Neural cell (in vitro differentiated cells): ENCODE measurements around the gene DIP2C.

Experiments
- CTCF ChIP-seq: fragments of 450-650 bp; IDR thresholded peaks from 2 replicates; pipeline ENCODE4 v1.5.1; 2014; ENCODE audit warnings: antibody characterized with exemption, mild to moderate bottlenecking, moderate library complexity; ENCODE audit not compliant: poor library complexity, severe bottlenecking
- EZH2 ChIP-seq: fragments of 200-600, 300-800 bp; shearing (Covaris generic), sonication (generic); IDR thresholded peaks from 2 replicates; pipeline ENCODE4 v1.6.1; 2014; ENCODE audit warnings: antibody characterized with exemption, low read length, borderline replicate concordance, mild to moderate bottlenecking; ENCODE audit not compliant: insufficient read depth, poor library complexity, severe bottlenecking
- MXI1 ChIP-seq: fragments of 450-650 bp; conservative IDR thresholded peaks from 2 replicates; pipeline ENCODE4 v1.6.1; 2014; ENCODE audit warnings: antibody characterized with exemption, mild to moderate bottlenecking; ENCODE audit not compliant: poor library complexity, severe bottlenecking
- SMC3 ChIP-seq: fragments of 450-650 bp; conservative IDR thresholded peaks from 2 replicates; pipeline ENCODE4 v1.6.1; 2014; ENCODE audit warnings: antibody characterized with exemption, mild to moderate bottlenecking, moderate library complexity; ENCODE audit not compliant: poor library complexity

GRCh38 chr10:271201-271600, 418.3 kb downstream of the DIP2C start:
- TF ChIP-seq CTCF (no peak), SMC3 (no peak), EZH2 (no peak), MXI1 (no peak)
